Esophagus muscularis mucosa (tissue), 4 donors: ENCODE results near the gene DSC3.

Experiments
- CTCF ChIP-seq, 3 experiments: fragments of 200-600 bp in 2 of 3; fragments of 450-650 bp in 1 of 3; sonication (generic) in 2 of 3; IDR thresholded peaks; one replicate each; pipeline ENCODE4 v1.5.1; 2017 to 2019; ENCODE audit warnings: antibody characterized with exemption in 3 of 3, mild to moderate bottlenecking in 2 of 3, moderate library complexity in 1 of 3
- EP300 ChIP-seq: sonication (generic); formaldehyde crosslinking; IDR thresholded peaks from one replicate; pipeline ENCODE4 v1.6.1; 2017; ENCODE audit warnings: antibody characterized with exemption
- POLR2A ChIP-seq: fragments of 450-650 bp; IDR thresholded peaks from one replicate; pipeline ENCODE4 v1.6.1; 2017; ENCODE audit warnings: antibody characterized with exemption, moderate library complexity, mild to moderate bottlenecking, low read depth
- POLR2AphosphoS5 ChIP-seq, 2 donors: sonication (generic); formaldehyde crosslinking; IDR thresholded peaks; one replicate each; pipeline ENCODE4 v1.6.1; 2017; ENCODE audit warnings: antibody characterized with exemption in 2 of 2

- TF ChIP-seq CTCF (IDR thresholded peaks at IDR 0.05) (no peak), POLR2A (no peak), POLR2AphosphoS5 (IDR thresholded peaks at IDR 0.05) (no peak), EP300 (no peak)
Measured at GRCh38 chr18:31070206-31070605, 27.7 kb upstream of the DSC3 start.
